HEK293 (cell line): Measurements from ENCODE around the gene KIF14.

Experiments
- CTCF ChIA-PET: fragments of 350-600 bp; formaldehyde crosslinking; extraction: SDS; loops from one replicate; lab custom pipeline; 2021; ENCODE audit warnings: antibody characterized with exemption; lab: Yijun Ruan, JAX
- POLR2A ChIA-PET: fragments of 300-600 bp; formaldehyde crosslinking; extraction: SDS; loops from one replicate; lab custom pipeline; 2020; ENCODE audit warnings: antibody characterized with exemption, inconsistent platforms; lab: Yijun Ruan, JAX
- H3K27ac ChIP-seq: fragments of 200-500 bp; sonication (Bioruptor generic); 2 replicates; pipeline ENCODE4 v1.5.1; 2014; ENCODE audit warnings: low read depth, low read length, control low read depth, inconsistent platforms; ENCODE audit errors: extremely low read depth
- H3K36me3 ChIP-seq, 2 experiments: fragments of 200-500 bp in 1 of 2; sonication (Bioruptor generic) in 1 of 2; 1 replicate in 1 of 2; 2 replicates in 1 of 2; pipeline ENCODE4 v1.5.1; 2014 to 2017; ENCODE audit warnings: inconsistent platforms in 2 of 2, low read length in 2 of 2; ENCODE audit not compliant: control insufficient read depth in 2 of 2, insufficient read depth in 1 of 2
- H3K4me1 ChIP-seq: fragments of 200-500 bp; sonication (Bioruptor generic); 2 replicates; pipeline ENCODE4 v1.5.1; 2014; ENCODE audit warnings: mild to moderate bottlenecking, low read length, inconsistent platforms; ENCODE audit not compliant: control insufficient read depth, insufficient read depth
- H3K4me3 ChIP-seq: 2 replicates; pipeline ENCODE4 v1.5.1; 2011; ENCODE audit warnings: low read depth, mild to moderate bottlenecking, control low read depth, low read length, moderate library complexity
- H3K9me3 ChIP-seq: fragments of 200-500 bp; sonication (Bioruptor generic); 2 replicates; pipeline ENCODE4 v1.5.1; 2014; ENCODE audit warnings: low read depth, low read length, inconsistent platforms; ENCODE audit not compliant: control insufficient read depth, insufficient read depth
- AEBP2 ChIP-seq: fragments of 450-650 bp; formaldehyde crosslinking; IDR thresholded peaks from 2 replicates; pipeline ENCODE4 v1.5.1; 2016; ENCODE audit warnings: missing biosample characterization, missing genetic modification characterization, borderline replicate concordance
- GLI2 ChIP-seq: fragments of 450-650 bp; formaldehyde crosslinking; IDR thresholded peaks from 2 replicates; pipeline ENCODE4; 2017; ENCODE audit warnings: missing biosample characterization, missing genetic modification characterization, low read depth, borderline replicate concordance
- HOXD13 ChIP-seq: sonication (generic); formaldehyde crosslinking; IDR thresholded peaks from 2 replicates; pipeline ENCODE4 v1.8.0; 2022; ENCODE audit warnings: missing genetic modification reagents, borderline replicate concordance
- IKZF3 ChIP-seq: fragments of 450-650 bp; IDR thresholded peaks from 2 replicates; pipeline ENCODE4 v1.5.0; 2018; ENCODE audit warnings: missing biosample characterization, mild to moderate bottlenecking, missing genetic modification characterization, moderate library complexity
- KLF7 ChIP-seq: fragments of 450-650 bp; formaldehyde crosslinking; IDR thresholded peaks from 2 replicates; pipeline ENCODE4 v1.5.1; 2016; ENCODE audit warnings: missing biosample characterization, missing genetic modification characterization, borderline replicate concordance
- ZNF114 ChIP-seq: fragments of 450-650 bp; formaldehyde crosslinking; IDR thresholded peaks from 2 replicates; pipeline ENCODE4 v1.5.0; 2017; ENCODE audit warnings: missing biosample characterization, missing genetic modification characterization
- ZNF16 ChIP-seq: fragments of 450-650 bp; formaldehyde crosslinking; IDR thresholded peaks from 2 replicates; pipeline ENCODE4 v1.5.1; 2016; ENCODE audit warnings: low read depth, missing biosample characterization, missing genetic modification characterization
- ZNF175 ChIP-seq: fragments of 450-650 bp; formaldehyde crosslinking; IDR thresholded peaks from 2 replicates; pipeline ENCODE4 v1.5.1; 2016; ENCODE audit warnings: missing biosample characterization, missing genetic modification characterization
- ZNF366 ChIP-seq: fragments of 450-650 bp; formaldehyde crosslinking; conservative IDR thresholded peaks from 2 replicates; pipeline ENCODE4 v1.5.1; 2016; ENCODE audit warnings: missing biosample characterization, missing genetic modification characterization
- ZNF544 ChIP-seq: fragments of 450-650 bp; formaldehyde crosslinking; IDR thresholded peaks from 2 replicates; pipeline ENCODE4 v1.5.0; 2017; ENCODE audit warnings: missing biosample characterization, missing genetic modification characterization
- ZNF548 ChIP-seq: fragments of 450-650 bp; formaldehyde crosslinking; IDR thresholded peaks from 2 replicates; pipeline ENCODE4 v1.5.1; 2016; ENCODE audit warnings: missing biosample characterization, missing genetic modification characterization
- ZNF549 ChIP-seq: fragments of 450-650 bp; IDR thresholded peaks from 2 replicates; pipeline ENCODE4 v1.5.1; 2018; ENCODE audit warnings: missing biosample characterization, missing genetic modification characterization, mild to moderate bottlenecking, inconsistent platforms, moderate library complexity
- ZNF580 ChIP-seq: fragments of 450-650 bp; formaldehyde crosslinking; IDR thresholded peaks from 2 replicates; pipeline ENCODE4 v1.5.1; 2016; ENCODE audit warnings: missing biosample characterization, missing genetic modification characterization
- ZNF585B ChIP-seq: fragments of 450-650 bp; formaldehyde crosslinking; IDR thresholded peaks from 2 replicates; pipeline ENCODE4 v1.5.1; 2016; ENCODE audit warnings: missing biosample characterization, missing genetic modification characterization
- ZNF658 ChIP-seq: fragments of 450-650 bp; formaldehyde crosslinking; IDR thresholded peaks from 2 replicates; pipeline ENCODE4; 2016; ENCODE audit warnings: missing biosample characterization, missing genetic modification characterization
- ZNF660 ChIP-seq: fragments of 450-650 bp; IDR thresholded peaks from 2 replicates; pipeline ENCODE4 v1.5.1; 2018; ENCODE audit warnings: missing biosample characterization, mild to moderate bottlenecking, missing genetic modification characterization
- ZNF777 ChIP-seq: fragments of 450-650 bp; formaldehyde crosslinking; IDR thresholded peaks from 2 replicates; pipeline ENCODE4 v1.5.1; 2017; ENCODE audit warnings: missing biosample characterization, missing genetic modification characterization, borderline replicate concordance
- ZXDB ChIP-seq: fragments of 450-650 bp; formaldehyde crosslinking; IDR thresholded peaks from 2 replicates; pipeline ENCODE4 v1.5.1; 2016; ENCODE audit warnings: missing biosample characterization, missing genetic modification characterization

The KIF14 gene

GRCh38 chr1:200640373-200640962 lies 19.9 kb upstream of the KIF14 start:
- CTCF ChIA-PET: interaction anchor here (0.6 kb wide), 1 partner anchor 99 kb away, joined by 3 read pairs; no protein-coding TSS in a partner anchor
- H3K36me3 ChIP-seq: peaks cover 3 to 9% of the 10 kb centered on the region in 2 experiments
- no peaks in the 10 kb centered on the region for H3K9me3 ChIP-seq
- H3K4me1 ChIP-seq: no peaks in the 10 kb centered on the region
- no peak overlapping the region for H3K4me3 ChIP-seq
- POLR2A ChIA-PET: no interaction called here
- no peak overlapping the region for H3K27ac ChIP-seq
- TF ChIP-seq AEBP2 (tag by site-specific recombination): no peak
- TF ChIP-seq ZNF175 (tag by site-specific recombination): no peak
- TF ChIP-seq, all 188 proteins: peak for 0

DNA sequence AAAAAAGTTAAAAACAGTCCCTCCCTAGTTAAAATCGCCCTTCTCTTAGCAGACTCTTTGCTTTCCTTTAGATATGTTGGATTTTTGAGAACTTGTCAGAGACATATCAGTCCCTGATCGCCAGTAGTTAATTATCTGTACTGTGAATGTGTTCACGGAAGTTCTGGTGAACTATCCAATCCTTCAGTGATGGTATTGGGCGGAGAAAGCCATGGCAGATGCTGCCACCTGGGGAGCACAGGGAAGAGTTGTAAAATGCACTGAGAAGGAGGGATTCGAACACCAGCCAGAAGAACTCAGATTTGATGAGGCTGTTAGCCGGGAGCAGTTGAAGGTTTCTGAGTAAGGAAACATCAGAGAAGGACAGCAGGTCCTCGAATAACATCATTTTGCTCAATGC lies 17.5 kb upstream of the KIF14 start:
- TF ChIP-seq KLF7 (tag by site-specific recombination) (no peak), ZNF544 (tag by site-specific recombination) (no peak), ZNF114 (tag by site-specific recombination) (no peak), ZXDB (no peak), GLI2 (no peak), ZNF658 (tag by site-specific recombination) (no peak), ZNF777 (tag by site-specific recombination) (no peak), ZNF660 (tag by site-specific recombination) (no peak), ZNF549 (tag by site-specific recombination) (no peak), ZNF585B (no peak), ZNF548 (tag by site-specific recombination) (no peak), ZNF16 (tag by site-specific recombination) (no peak)
- Histone ChIP-seq H3K27ac (no peak overlapping the region), H3K4me1 (no peaks in the 10 kb centered on the region), H3K4me3 (no peak overlapping the region), H3K36me3 (no peaks in the 10 kb centered on the region), H3K9me3 (no peaks in the 10 kb centered on the region)
- CTCF ChIA-PET: interaction anchor here (0.6 kb wide), 1 partner anchor 77 kb away, joined by 6 read pairs; no protein-coding TSS in a partner anchor
- POLR2A ChIA-PET: no interaction called here

- POLR2A ChIA-PET: no interaction called here
- H3K36me3 ChIP-seq: no peaks in the 10 kb centered on the region
- no peak overlapping the region for H3K27ac ChIP-seq
- CTCF ChIA-PET: interaction anchor here (1.2 kb wide), 1 partner anchor 15 kb away, joined by 5 read pairs; no protein-coding TSS in a partner anchor
- TF ChIP-seq ZNF366 (tag by site-specific recombination) (peak; percentile 64; the same call in 1 of the 2 replicates), IKZF3 (tag by site-specific recombination) (no peak)
- no peak overlapping the region for H3K4me3 ChIP-seq
- H3K9me3 ChIP-seq: no peaks in the 10 kb centered on the region
- H3K4me1 ChIP-seq: no peaks in the 10 kb centered on the region
Measured at GRCh38 chr1:200636681-200637080, 16.1 kb upstream of the KIF14 start.

DNA sequence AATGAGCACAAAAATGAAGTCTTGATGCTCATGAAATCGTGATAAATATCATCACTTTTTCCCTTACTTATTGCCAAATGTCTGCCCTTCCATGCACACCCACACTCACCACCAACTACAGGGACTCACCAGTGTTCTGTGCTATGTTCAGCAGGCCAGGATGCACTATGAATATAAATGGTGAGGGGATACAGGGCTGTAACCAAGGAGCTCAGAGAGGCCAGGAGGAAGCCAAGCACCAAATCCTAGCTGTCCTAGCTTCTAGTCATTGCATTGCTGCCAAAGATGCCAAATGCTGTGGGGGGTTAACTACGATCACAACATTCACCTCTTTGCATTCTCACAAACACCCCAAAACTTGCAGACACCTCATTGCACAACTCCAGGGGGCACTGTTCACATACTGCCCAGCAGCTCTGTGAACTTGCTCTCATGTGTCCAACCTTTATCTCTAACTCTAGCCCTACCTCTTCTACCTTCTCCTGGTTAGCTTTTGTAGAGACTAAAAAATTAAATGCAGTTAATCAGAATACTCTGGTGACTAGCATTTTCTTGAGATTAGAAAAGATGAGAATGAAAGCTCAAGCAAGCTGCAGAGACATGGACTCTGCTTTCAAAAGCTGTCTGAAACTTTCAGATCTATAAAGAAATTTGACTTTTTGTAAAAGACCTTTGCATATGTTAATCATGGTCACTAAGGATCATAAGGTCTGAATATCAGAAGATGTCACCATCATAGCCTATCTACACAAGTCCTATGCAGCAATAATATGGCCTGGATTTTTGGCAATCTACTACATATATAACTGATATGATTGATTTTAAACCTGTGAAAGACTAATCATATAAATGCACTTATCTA lies 13.9 kb upstream of the KIF14 start:
- no peaks in the 10 kb centered on the region for H3K36me3 ChIP-seq
- TF ChIP-seq ZNF580 (tag by site-specific recombination): peak; percentile 38; the same call in 1 of the 2 replicates
- no peak for TF ChIP-seq KLF7 (tag by site-specific recombination)
- no peak for TF ChIP-seq HOXD13 (CRISPR knock-in tag)
- TF ChIP-seq ZNF548 (tag by site-specific recombination): no peak
- H3K4me1 ChIP-seq: no peaks in the 10 kb centered on the region
- POLR2A ChIA-PET: interaction anchor here (1.2 kb wide), 1 partner anchor 36 kb away, joined by 3 read pairs; the partner anchor contains the start of gene DDX59
- H3K9me3 ChIP-seq: no peaks in the 10 kb centered on the region
- H3K27ac ChIP-seq: no peak overlapping the region
- no peak overlapping the region for H3K4me3 ChIP-seq
- CTCF ChIA-PET: interaction anchor here (0.7 to 2.1 kb wide), 4 partner anchors 11 to 274 kb away, joined by 3 to 14 read pairs (median 4); no protein-coding TSS in a partner anchor
